Non-pigmented ciliary epithelial cell (primary cell): ENCODE data around the gene HEATR3.

ENCODE experiments used
- DNase-seq: peaks from one replicate; pipeline ENCODE4 v3.0.0-alpha.2; 2010; ENCODE audit warnings: low read depth

HEATR3 gene

GRCh38 chr16:50152807-50153595 lies 87.2 kb downstream of the HEATR3 start, which contains the start of gene TENT4B:
TENT4B (plus strand) TSS chr16:50153306; CDS start chr16:50153622, 316 bp downstream.
- DNase-seq: no peak

- no peak for DNase-seq
Measured at GRCh38 chr16:50153596-50154419, 88.0 kb downstream of the HEATR3 start.

DNA sequence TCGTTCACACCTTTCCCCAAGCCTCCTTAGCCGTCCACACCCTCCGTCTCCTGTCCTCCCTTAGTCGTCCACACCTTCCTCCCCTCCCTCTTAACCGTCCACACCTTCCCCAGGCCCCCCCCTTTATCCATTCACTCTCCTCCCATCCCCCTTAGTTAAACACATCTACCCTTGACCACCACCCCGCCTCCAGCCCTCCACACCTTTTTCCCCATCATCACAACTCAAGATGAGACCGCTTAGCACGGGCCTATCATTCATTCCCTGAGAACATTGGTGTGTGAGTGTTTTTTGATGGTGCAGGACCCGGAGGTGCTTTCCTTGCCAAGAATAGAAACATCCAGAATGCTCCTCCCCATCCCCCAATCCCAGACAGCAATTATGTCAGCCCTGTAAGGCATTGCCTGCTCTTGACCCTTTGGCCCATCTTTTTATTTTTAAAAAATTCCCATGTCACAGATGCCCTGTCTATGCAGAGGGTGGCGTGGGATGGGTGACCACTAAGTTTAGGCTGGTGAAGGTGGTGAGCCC lies 88.7 kb downstream of the HEATR3 start:
- no peak for DNase-seq

GRCh38 chr16:50155925-50156324 lies 90.2 kb downstream of the HEATR3 start:
- no peak for DNase-seq
